PC-9 (cell line): ENCODE results near the gene PSMC3IP. TPM values are rescaled to one million over a fixed set of nuclear protein-coding genes. Genes with fewer than 3 reads are reported as not detected.

Experiments used
- BruUV-seq: library from RNA; stranded (reverse); fragments of 400-500 nt; replicated peaks from 2 replicates; lab custom pipeline; 2021; lab: Mats Ljungman, UMichigan
- CTCF ChIA-PET: fragments of 300-600 bp; sonication (Branson Sonifier 250); formaldehyde crosslinking; loops from one replicate; lab custom pipeline; 2022; ENCODE audit warnings: antibody characterized with exemption; lab: Charles Lee
- POLR2A ChIA-PET: fragments of 300-600 bp; sonication (Branson Sonifier 250); formaldehyde crosslinking; loops from one replicate; lab custom pipeline; 2022; ENCODE audit warnings: antibody characterized with exemption; ENCODE audit not compliant: unreplicated experiment; lab: Charles Lee
- DNase-seq, 2 experiments: peaks; one replicate each; pipeline versions ENCODE4 v3.0.0 to v3.0.0-alpha.2; 2015 to 2022; ENCODE audit warnings: mixed read lengths in 1 of 2
- H2AFZ ChIP-seq: fragments of 200-600 bp; sonication (generic); 2 replicates; pipeline ENCODE4 v1.8.1; 2017; ENCODE audit warnings: antibody characterized with exemption
- H3F3A ChIP-seq: fragments of 200-600 bp; sonication (generic); 2 replicates; pipeline ENCODE4 v1.8.1; 2017; ENCODE audit warnings: antibody characterized with exemption, mild to moderate bottlenecking, low read depth; ENCODE audit not compliant: insufficient read depth
- H3K27ac ChIP-seq: fragments of 200-600 bp; sonication (generic); 2 replicates; pipeline ENCODE4 v1.6.1; 2016; ENCODE audit warnings: mixed run types
- H3K27me3 ChIP-seq: fragments of 200-600 bp; sonication (generic); 2 replicates; pipeline ENCODE4 v1.6.1; 2016; ENCODE audit warnings: low read depth, mixed run types; ENCODE audit not compliant: insufficient read depth
- H3K36me3 ChIP-seq: fragments of 200-600 bp; sonication (generic); 2 replicates; pipeline ENCODE4 v1.6.1; 2016; ENCODE audit warnings: low read depth, mixed run types
- H3K4me1 ChIP-seq: fragments of 200-600 bp; sonication (generic); replicated peaks from 2 replicates; pipeline ENCODE4 v1.6.1; 2016; ENCODE audit warnings: mixed run types; ENCODE audit not compliant: insufficient read depth
- H3K4me2 ChIP-seq: fragments of 200-600 bp; sonication (generic); 2 replicates; pipeline ENCODE4 v1.6.1; 2017; ENCODE audit warnings: mixed run types
- H3K4me3 ChIP-seq: fragments of 200-600 bp; sonication (generic); 2 replicates; pipeline ENCODE4 v1.6.1; 2016; ENCODE audit warnings: mixed run types
- H3K79me2 ChIP-seq: fragments of 200-600 bp; sonication (generic); 2 replicates; pipeline ENCODE4 v1.6.1; 2017; ENCODE audit warnings: low read depth, mixed run types
- H3K9me2 ChIP-seq: fragments of 200-600 bp; sonication (generic); 2 replicates; pipeline ENCODE4 v1.8.1; 2017; ENCODE audit warnings: mild to moderate bottlenecking; ENCODE audit not compliant: insufficient read depth
- H3K9me3 ChIP-seq: fragments of 200-600 bp; sonication (generic); 2 replicates; pipeline ENCODE4 v1.8.1; 2016; ENCODE audit warnings: low read depth; ENCODE audit not compliant: insufficient read depth
- H4K20me1 ChIP-seq: fragments of 200-600 bp; sonication (generic); 2 replicates; pipeline ENCODE4 v1.8.1; 2017; ENCODE audit not compliant: insufficient read depth
- EZH2 ChIP-seq: fragments of 200-600 bp; sonication (generic); IDR thresholded peaks from 2 replicates; pipeline ENCODE4 v1.8.0; 2017; ENCODE audit warnings: antibody characterized with exemption, low read depth
- intact Hi-C: fragments of 100-400 bp; cut with micrococcal nuclease; formaldehyde crosslinking; loops from one replicate; pipeline ENCODE4 v1.10.0; 2022; ENCODE audit not compliant: unreplicated experiment
- total RNA-seq: library from RNA; stranded (reverse); gene quantifications from 2 replicates; pipeline ENCODE4 v1.2.3, GENCODE V29; 2021
- TF ChIP-seq, protein P1 (sequence below): fragments of 200-600 bp; sonication (generic); conservative IDR thresholded peaks from 2 replicates; pipeline ENCODE4 v1.6.1; 2017; ENCODE audit warnings: mixed run types, antibody characterized with exemption, mild to moderate bottlenecking, moderate library complexity

Gene PSMC3IP
- total RNA-seq, 1 experiment from 2014 or later = 13.4 TPM

GRCh38 chr17:42585353-42585752, 7.8 kb upstream of the PSMC3IP start:
- Histone ChIP-seq H3K4me3 (no peak overlapping the region), H3K4me1 (no peaks in the 10 kb centered on the region), H3K79me2 (no peaks in the 10 kb centered on the region), H4K20me1 (no peaks in the 10 kb centered on the region), H3K27me3 (no peaks in the 10 kb centered on the region), H2AFZ (no peak overlapping the region), H3F3A (peaks cover 16% of the 10 kb centered on the region; the same call in 1 of the 2 replicates), H3K9me2 (no peaks in the 10 kb centered on the region), H3K9me3 (no peaks in the 10 kb centered on the region), H3K4me2 (no peak overlapping the region), H3K27ac (no peak overlapping the region), H3K36me3 (peaks cover 18% of the 10 kb centered on the region)
- CTCF ChIA-PET = no interaction called here
- no TSS peak for BruUV-seq
- TF ChIP-seq, protein P1, sequence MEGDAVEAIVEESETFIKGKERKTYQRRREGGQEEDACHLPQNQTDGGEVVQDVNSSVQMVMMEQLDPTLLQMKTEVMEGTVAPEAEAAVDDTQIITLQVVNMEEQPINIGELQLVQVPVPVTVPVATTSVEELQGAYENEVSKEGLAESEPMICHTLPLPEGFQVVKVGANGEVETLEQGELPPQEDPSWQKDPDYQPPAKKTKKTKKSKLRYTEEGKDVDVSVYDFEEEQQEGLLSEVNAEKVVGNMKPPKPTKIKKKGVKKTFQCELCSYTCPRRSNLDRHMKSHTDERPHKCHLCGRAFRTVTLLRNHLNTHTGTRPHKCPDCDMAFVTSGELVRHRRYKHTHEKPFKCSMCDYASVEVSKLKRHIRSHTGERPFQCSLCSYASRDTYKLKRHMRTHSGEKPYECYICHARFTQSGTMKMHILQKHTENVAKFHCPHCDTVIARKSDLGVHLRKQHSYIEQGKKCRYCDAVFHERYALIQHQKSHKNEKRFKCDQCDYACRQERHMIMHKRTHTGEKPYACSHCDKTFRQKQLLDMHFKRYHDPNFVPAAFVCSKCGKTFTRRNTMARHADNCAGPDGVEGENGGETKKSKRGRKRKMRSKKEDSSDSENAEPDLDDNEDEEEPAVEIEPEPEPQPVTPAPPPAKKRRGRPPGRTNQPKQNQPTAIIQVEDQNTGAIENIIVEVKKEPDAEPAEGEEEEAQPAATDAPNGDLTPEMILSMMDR = no peak
- TF ChIP-seq EZH2 = no peak
- intact Hi-C loops = no loop called here
- DNase-seq = no peak
- POLR2A ChIA-PET = no interaction called here

GRCh38 chr17:42584880-42585279, 7.4 kb upstream of the PSMC3IP start:
- no peaks in the 10 kb centered on the region for H3K79me2 ChIP-seq
- H2AFZ ChIP-seq = no peak overlapping the region
- no peaks in the 10 kb centered on the region for H3K9me3 ChIP-seq
- no TSS peak for BruUV-seq
- TF ChIP-seq, protein P1 = no peak
- no peak for TF ChIP-seq EZH2
- POLR2A ChIA-PET = no interaction called here
- no peak for DNase-seq
- H3K4me3 ChIP-seq = no peak overlapping the region
- H3K27me3 ChIP-seq = no peaks in the 10 kb centered on the region
- H3K4me1 ChIP-seq = no peaks in the 10 kb centered on the region
- peaks cover 16% of the 10 kb centered on the region for H3K36me3 ChIP-seq
- intact Hi-C loops = no loop called here
- no peak overlapping the region for H3K27ac ChIP-seq
- no peaks in the 10 kb centered on the region for H4K20me1 ChIP-seq
- H3K4me2 ChIP-seq = no peak overlapping the region
- CTCF ChIA-PET = no interaction called here
- peaks cover 21% of the 10 kb centered on the region; the same call in 1 of the 2 replicates for H3F3A ChIP-seq
- H3K9me2 ChIP-seq = no peaks in the 10 kb centered on the region

- no TSS peak for BruUV-seq
- DNase-seq = no peak
- Histone ChIP-seq H2AFZ (no peak overlapping the region), H3K9me3 (no peaks in the 10 kb centered on the region), H3K36me3 (peaks cover 13% of the 10 kb centered on the region), H3K4me1 (peaks cover 7% of the 10 kb centered on the region; the same call in 1 of the 2 replicates), H4K20me1 (no peaks in the 10 kb centered on the region), H3F3A (peaks cover 37% of the 10 kb centered on the region; the same call in 1 of the 2 replicates), H3K27me3 (no peaks in the 10 kb centered on the region), H3K4me3 (no peak overlapping the region), H3K27ac (no peak overlapping the region), H3K79me2 (peaks cover 12% of the 10 kb centered on the region), H3K4me2 (no peak overlapping the region), H3K9me2 (no peaks in the 10 kb centered on the region)
- TF ChIP-seq EZH2 = no peak
- TF ChIP-seq, protein P1 = no peak
- CTCF ChIA-PET = no interaction called here
- POLR2A ChIA-PET = no interaction called here
- intact Hi-C loops = no loop called here
Observed at GRCh38 chr17:42581744-42582270, 4.3 kb upstream of the PSMC3IP start.
